Neural cell (in vitro differentiated cells): ENCODE data around the gene SLC29A4. TPM values are rescaled to one million over a fixed set of nuclear protein-coding genes. Genes with fewer than 3 reads are reported as not detected.
"Not testable (repeated sequence)": the region's sequence is repeated elsewhere in the genome, so short reads cannot be mapped to it uniquely, and the experiment has no call there.

Experiments
- H2AFZ ChIP-seq: fragments of 200-600, 300-800 bp; sonication (generic), shearing (Covaris generic); 2 replicates; pipeline ENCODE4 v1.6.0; 2014; ENCODE audit warnings: low read depth, mild to moderate bottlenecking, antibody characterized with exemption, low read length, moderate library complexity
- H3F3A ChIP-seq: fragments of 200-600 bp; shearing (Covaris generic); 2 replicates; pipeline ENCODE4 v1.6.1; 2016; ENCODE audit warnings: mild to moderate bottlenecking, moderate library complexity, mixed read lengths, antibody characterized with exemption, low read length; ENCODE audit not compliant: insufficient read depth, poor library complexity, severe bottlenecking
- H3K27ac ChIP-seq: fragments of 200-600, 300-800 bp; sonication (generic), shearing (Covaris generic); 2 replicates; pipeline ENCODE4 v1.5.1; 2014; ENCODE audit warnings: mild to moderate bottlenecking, low read length, moderate library complexity
- H3K27me3 ChIP-seq: fragments of 300-800, 200-600 bp; sonication (generic), shearing (Covaris generic); 2 replicates; pipeline ENCODE4 v1.6.0; 2014; ENCODE audit warnings: mild to moderate bottlenecking, low read depth, low read length, moderate library complexity; ENCODE audit not compliant: insufficient read depth
- H3K36me3 ChIP-seq: fragments of 300-800, 200-600 bp; sonication (generic), shearing (Covaris generic); 2 replicates; pipeline ENCODE4 v1.5.1; 2014; ENCODE audit warnings: mild to moderate bottlenecking, antibody characterized with exemption, low read length, moderate library complexity; ENCODE audit not compliant: insufficient read depth
- H3K4me2 ChIP-seq: fragments of 300-800, 200-600 bp; sonication (generic), shearing (Covaris generic); 2 replicates; pipeline ENCODE4 v1.6.0; 2014; ENCODE audit warnings: mild to moderate bottlenecking, low read length
- H3K4me3 ChIP-seq: fragments of 300-800, 200-600 bp; sonication (generic), shearing (Covaris generic); 2 replicates; pipeline ENCODE4 v1.5.1; 2014; ENCODE audit warnings: mild to moderate bottlenecking, low read length, moderate library complexity
- H3K79me2 ChIP-seq: fragments of 200-600 bp; shearing (Covaris generic); replicated peaks from 2 replicates; pipeline ENCODE4 v1.6.0; 2014; ENCODE audit warnings: mild to moderate bottlenecking, low read length, moderate library complexity; ENCODE audit not compliant: insufficient read depth
- H3K9ac ChIP-seq: fragments of 300-800, 200-600 bp; sonication (generic), shearing (Covaris generic); 2 replicates; pipeline ENCODE4 v1.6.1; 2016; ENCODE audit warnings: mild to moderate bottlenecking, low read length, mixed read lengths
- H3K9me2 ChIP-seq: fragments of 200-600 bp; shearing (Covaris generic); 2 replicates; pipeline ENCODE4 v1.6.1; 2016; ENCODE audit warnings: mild to moderate bottlenecking, low read length, mixed read lengths; ENCODE audit not compliant: insufficient read depth
- H3K9me3 ChIP-seq: fragments of 200-600, 300-800 bp; sonication (generic), shearing (Covaris generic); 2 replicates; pipeline ENCODE4 v1.6.1; 2016; ENCODE audit warnings: mild to moderate bottlenecking, mixed run types, low read length, moderate library complexity, mixed read lengths
- H4K20me1 ChIP-seq: fragments of 200-600 bp; shearing (Covaris generic); 2 replicates; pipeline ENCODE4 v1.6.1; 2016; ENCODE audit warnings: mild to moderate bottlenecking, mixed run types; ENCODE audit not compliant: insufficient read depth
- EP300 ChIP-seq: fragments of 450-650 bp; conservative IDR thresholded peaks from 2 replicates; pipeline ENCODE4 v1.6.1; 2014; ENCODE audit warnings: antibody characterized with exemption, mild to moderate bottlenecking, moderate library complexity; ENCODE audit not compliant: poor library complexity, severe bottlenecking
- EZH2 ChIP-seq: fragments of 200-600, 300-800 bp; shearing (Covaris generic), sonication (generic); IDR thresholded peaks from 2 replicates; pipeline ENCODE4 v1.6.1; 2014; ENCODE audit warnings: antibody characterized with exemption, low read length, borderline replicate concordance, mild to moderate bottlenecking; ENCODE audit not compliant: insufficient read depth, poor library complexity, severe bottlenecking
- MXI1 ChIP-seq: fragments of 450-650 bp; conservative IDR thresholded peaks from 2 replicates; pipeline ENCODE4 v1.6.1; 2014; ENCODE audit warnings: antibody characterized with exemption, mild to moderate bottlenecking; ENCODE audit not compliant: poor library complexity, severe bottlenecking
- POLR2AphosphoS5 ChIP-seq: IDR thresholded peaks from 2 replicates; pipeline ENCODE4 v1.6.1; 2012
- RAD21 ChIP-seq: fragments of 450-650 bp; conservative IDR thresholded peaks from 2 replicates; pipeline ENCODE4 v1.6.1; 2014; ENCODE audit warnings: antibody characterized with exemption, mild to moderate bottlenecking, moderate library complexity
- polyA plus RNA-seq: library from polyadenylated mRNA; depleted of rRNA; stranded (reverse); fragments of >200 nt; gene quantifications from 2 replicates; pipeline ENCODE4 v1.2.3, GENCODE V29; 2014
- TF ChIP-seq, protein P1 (sequence below): IDR thresholded peaks from 2 replicates; pipeline ENCODE4 v1.6.1; 2012; ENCODE audit warnings: borderline replicate concordance
- TF ChIP-seq, protein P2 (sequence below): fragments of 450-650 bp; IDR thresholded peaks from 2 replicates; pipeline ENCODE4 v1.5.1; 2014; ENCODE audit warnings: antibody characterized with exemption, mild to moderate bottlenecking, moderate library complexity; ENCODE audit not compliant: poor library complexity, severe bottlenecking

Gene SLC29A4
- polyA plus RNA-seq, 1 donor from 2014 or later: 32.4 TPM

DNA sequence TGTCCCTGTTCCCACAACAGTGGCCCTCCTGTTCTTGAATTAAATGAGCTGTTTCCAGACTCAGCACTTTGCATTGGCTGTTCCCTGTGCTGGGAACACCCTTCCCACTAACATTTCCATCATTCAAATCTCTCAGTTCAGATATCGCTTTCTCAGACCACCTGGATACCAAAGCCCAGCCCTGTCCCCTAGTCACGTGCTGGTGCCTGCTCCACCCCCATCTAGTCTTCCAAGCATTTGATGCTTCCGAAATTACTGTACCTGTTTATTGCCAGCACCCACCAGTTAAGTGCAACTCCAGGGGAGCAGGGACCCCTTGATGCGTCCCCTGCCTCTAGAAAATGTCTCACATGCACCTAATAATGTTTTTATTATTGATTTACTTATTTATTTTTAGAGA lies 3.0 kb upstream of the SLC29A4 start:
- no peak overlapping the region for H3K27ac ChIP-seq
- H3K9me2 ChIP-seq: no peaks in the 10 kb centered on the region
- no peak overlapping the region for H3K4me2 ChIP-seq
- H2AFZ ChIP-seq: no peak overlapping the region
- H3K9ac ChIP-seq: no peak overlapping the region
- no peaks in the 10 kb centered on the region for H3K9me3 ChIP-seq
- no peaks in the 10 kb centered on the region for H4K20me1 ChIP-seq
- H3K36me3 ChIP-seq: no peaks in the 10 kb centered on the region
- H3F3A ChIP-seq: no peaks in the 10 kb centered on the region
- H3K4me3 ChIP-seq: no peak overlapping the region
- H3K27me3 ChIP-seq: no peaks in the 10 kb centered on the region
- peaks cover 14% of the 10 kb centered on the region for H3K79me2 ChIP-seq
- TF ChIP-seq MXI1: no peak
- TF ChIP-seq, protein P1, sequence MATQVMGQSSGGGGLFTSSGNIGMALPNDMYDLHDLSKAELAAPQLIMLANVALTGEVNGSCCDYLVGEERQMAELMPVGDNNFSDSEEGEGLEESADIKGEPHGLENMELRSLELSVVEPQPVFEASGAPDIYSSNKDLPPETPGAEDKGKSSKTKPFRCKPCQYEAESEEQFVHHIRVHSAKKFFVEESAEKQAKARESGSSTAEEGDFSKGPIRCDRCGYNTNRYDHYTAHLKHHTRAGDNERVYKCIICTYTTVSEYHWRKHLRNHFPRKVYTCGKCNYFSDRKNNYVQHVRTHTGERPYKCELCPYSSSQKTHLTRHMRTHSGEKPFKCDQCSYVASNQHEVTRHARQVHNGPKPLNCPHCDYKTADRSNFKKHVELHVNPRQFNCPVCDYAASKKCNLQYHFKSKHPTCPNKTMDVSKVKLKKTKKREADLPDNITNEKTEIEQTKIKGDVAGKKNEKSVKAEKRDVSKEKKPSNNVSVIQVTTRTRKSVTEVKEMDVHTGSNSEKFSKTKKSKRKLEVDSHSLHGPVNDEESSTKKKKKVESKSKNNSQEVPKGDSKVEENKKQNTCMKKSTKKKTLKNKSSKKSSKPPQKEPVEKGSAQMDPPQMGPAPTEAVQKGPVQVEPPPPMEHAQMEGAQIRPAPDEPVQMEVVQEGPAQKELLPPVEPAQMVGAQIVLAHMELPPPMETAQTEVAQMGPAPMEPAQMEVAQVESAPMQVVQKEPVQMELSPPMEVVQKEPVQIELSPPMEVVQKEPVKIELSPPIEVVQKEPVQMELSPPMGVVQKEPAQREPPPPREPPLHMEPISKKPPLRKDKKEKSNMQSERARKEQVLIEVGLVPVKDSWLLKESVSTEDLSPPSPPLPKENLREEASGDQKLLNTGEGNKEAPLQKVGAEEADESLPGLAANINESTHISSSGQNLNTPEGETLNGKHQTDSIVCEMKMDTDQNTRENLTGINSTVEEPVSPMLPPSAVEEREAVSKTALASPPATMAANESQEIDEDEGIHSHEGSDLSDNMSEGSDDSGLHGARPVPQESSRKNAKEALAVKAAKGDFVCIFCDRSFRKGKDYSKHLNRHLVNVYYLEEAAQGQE: no peak
- TF ChIP-seq EP300: no peak
- TF ChIP-seq, protein P2, sequence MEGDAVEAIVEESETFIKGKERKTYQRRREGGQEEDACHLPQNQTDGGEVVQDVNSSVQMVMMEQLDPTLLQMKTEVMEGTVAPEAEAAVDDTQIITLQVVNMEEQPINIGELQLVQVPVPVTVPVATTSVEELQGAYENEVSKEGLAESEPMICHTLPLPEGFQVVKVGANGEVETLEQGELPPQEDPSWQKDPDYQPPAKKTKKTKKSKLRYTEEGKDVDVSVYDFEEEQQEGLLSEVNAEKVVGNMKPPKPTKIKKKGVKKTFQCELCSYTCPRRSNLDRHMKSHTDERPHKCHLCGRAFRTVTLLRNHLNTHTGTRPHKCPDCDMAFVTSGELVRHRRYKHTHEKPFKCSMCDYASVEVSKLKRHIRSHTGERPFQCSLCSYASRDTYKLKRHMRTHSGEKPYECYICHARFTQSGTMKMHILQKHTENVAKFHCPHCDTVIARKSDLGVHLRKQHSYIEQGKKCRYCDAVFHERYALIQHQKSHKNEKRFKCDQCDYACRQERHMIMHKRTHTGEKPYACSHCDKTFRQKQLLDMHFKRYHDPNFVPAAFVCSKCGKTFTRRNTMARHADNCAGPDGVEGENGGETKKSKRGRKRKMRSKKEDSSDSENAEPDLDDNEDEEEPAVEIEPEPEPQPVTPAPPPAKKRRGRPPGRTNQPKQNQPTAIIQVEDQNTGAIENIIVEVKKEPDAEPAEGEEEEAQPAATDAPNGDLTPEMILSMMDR: no peak
- no peak for TF ChIP-seq POLR2AphosphoS5
- TF ChIP-seq EZH2: no peak
- TF ChIP-seq RAD21: no peak

DNA sequence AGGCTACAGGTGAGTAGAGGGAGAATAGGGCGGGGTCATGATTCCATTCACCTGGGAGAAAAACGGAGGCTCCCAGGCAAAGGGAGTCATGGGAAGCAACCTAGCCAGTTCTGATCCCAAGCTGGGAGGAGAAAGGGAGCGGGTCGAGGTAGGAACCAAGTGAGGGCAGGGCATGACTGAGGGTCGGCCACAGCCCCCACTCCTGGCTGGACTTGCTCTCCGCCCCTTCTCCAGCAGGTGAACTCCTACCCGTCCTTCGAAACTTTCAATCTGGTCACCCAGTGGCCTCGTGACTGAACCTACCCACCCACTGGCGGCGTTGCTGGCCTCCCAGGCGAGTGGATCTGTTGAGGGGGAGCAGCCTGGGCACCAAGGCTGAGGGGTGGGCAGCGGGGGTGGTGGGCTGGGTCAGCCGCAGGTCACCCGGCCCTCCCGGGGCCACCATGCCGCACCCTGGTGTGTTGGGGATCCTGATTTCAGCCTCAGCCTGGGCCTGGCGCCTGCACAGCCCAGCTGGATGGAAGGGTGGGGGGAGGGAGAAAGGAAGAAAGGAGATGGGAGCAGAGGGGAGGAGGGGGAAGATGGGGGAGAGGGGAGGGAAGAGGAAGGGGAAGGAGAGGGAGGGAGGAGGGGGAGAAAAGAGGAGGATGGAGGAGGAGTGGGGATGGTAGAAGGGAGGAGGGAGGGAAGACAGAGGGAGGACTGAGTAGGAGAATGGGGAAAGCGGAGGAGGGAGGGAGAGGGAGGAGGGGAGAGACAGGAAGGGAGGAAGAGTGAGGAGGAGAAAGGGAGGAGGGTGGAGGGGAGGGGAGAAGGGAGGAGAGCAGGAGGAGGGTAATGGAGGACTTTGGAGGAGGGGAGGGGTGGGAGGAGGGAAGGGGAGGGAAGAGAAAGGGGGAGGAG lies 894 bp upstream of the SLC29A4 start:
- H3K4me2 ChIP-seq, H4K20me1 ChIP-seq: not testable (repeated sequence)

More for the DNA sequence above, 894 bp upstream of the SLC29A4 start:
- not testable (repeated sequence) for H3K9me3 ChIP-seq, H3K36me3 ChIP-seq, H3K27ac ChIP-seq, H3K4me3 ChIP-seq, H3K9ac ChIP-seq, H3F3A ChIP-seq, H3K9me2 ChIP-seq, H2AFZ ChIP-seq, H3K27me3 ChIP-seq
- H3K79me2 ChIP-seq: peaks cover 16% of the 10 kb centered on the region
